Panc1 (cell line): ENCODE measurements around the gene PCDHGA6. TPM values are rescaled to one million over a fixed set of nuclear protein-coding genes. Genes with fewer than 3 reads are reported as not detected.
A peak's percentile ranks its signal among the peaks of the same experiment; 100 is the strongest.

Experiments used
- ATAC-seq: fragments of 200-7000 bp; cut with Tn5 transposase; 2 replicates; pipeline ENCODE4 v1.9.1; 2020; ENCODE audit warnings: mild to moderate bottlenecking, moderate library complexity
- BruUV-seq: library from RNA; stranded (reverse); fragments of 400-500 nt; replicated peaks from 2 replicates; lab custom pipeline; 2021; lab: Mats Ljungman, UMichigan
- CTCF ChIA-PET: fragments of 300-600 bp; sonication (Branson Sonifier 250); formaldehyde crosslinking; loops from one replicate; lab custom pipeline; 2022; ENCODE audit warnings: antibody characterized with exemption; lab: Charles Lee
- POLR2A ChIA-PET: fragments of 300-600 bp; sonication (Branson Sonifier 250); formaldehyde crosslinking; loops from one replicate; lab custom pipeline; 2022; ENCODE audit warnings: antibody characterized with exemption; lab: Charles Lee
- DNase-seq: peaks from one replicate; pipeline ENCODE4 v3.0.0-alpha.2; 2010; ENCODE audit warnings: low read depth, low spot score
- H3K27ac ChIP-seq: 2 replicates; pipeline ENCODE4 v1.5.1; 2011; ENCODE audit warnings: mild to moderate bottlenecking, low read length, inconsistent platforms
- H3K27me3 ChIP-seq: fragments of 200-500 bp; sonication (Bioruptor generic); 2 replicates; pipeline ENCODE4 v1.6.0; 2014; ENCODE audit warnings: low read length, inconsistent platforms; ENCODE audit not compliant: control insufficient read depth, insufficient read depth
- H3K36me3 ChIP-seq: fragments of 200-500 bp; sonication (Bioruptor generic); 2 replicates; pipeline ENCODE4 v1.5.1; 2014; ENCODE audit warnings: inconsistent platforms, mild to moderate bottlenecking, low read length, moderate library complexity; ENCODE audit not compliant: control insufficient read depth, insufficient read depth
- H3K4me1 ChIP-seq: 2 replicates; pipeline ENCODE4 v1.5.1; 2011; ENCODE audit warnings: inconsistent platforms, mild to moderate bottlenecking, low read length, moderate library complexity; ENCODE audit not compliant: control insufficient read depth, insufficient read depth
- H3K4me3 ChIP-seq, 2 experiments: 2 replicates each; pipeline ENCODE4 v1.5.1; 2011 to 2012; ENCODE audit warnings: low read depth in 2 of 2, low read length in 2 of 2, mild to moderate bottlenecking in 2 of 2, inconsistent platforms in 1 of 2, moderate library complexity in 1 of 2
- H3K9me3 ChIP-seq: fragments of 200-500 bp; sonication (Bioruptor generic); 2 replicates; pipeline ENCODE4 v1.5.1; 2014; ENCODE audit warnings: low read depth, mild to moderate bottlenecking, inconsistent platforms, low read length, moderate library complexity; ENCODE audit not compliant: control insufficient read depth, insufficient read depth
- CTCF ChIP-seq: fragments of 450-650 bp; IDR thresholded peaks from 2 replicates; pipeline ENCODE4 v1.5.1; 2017; ENCODE audit warnings: mild to moderate bottlenecking
- POLR2AphosphoS5 ChIP-seq: IDR thresholded peaks from 2 replicates; pipeline ENCODE4 v1.6.1; 2012; ENCODE audit warnings: mild to moderate bottlenecking, low read depth, low read length, moderate library complexity
- REST ChIP-seq, 2 experiments: IDR thresholded peaks; 2 replicates each; pipeline ENCODE4 v1.6.1; 2011 to 2012; ENCODE audit warnings: low read depth in 2 of 2, control low read depth in 1 of 2, low read length in 1 of 2, mild to moderate bottlenecking in 1 of 2, moderate library complexity in 1 of 2; ENCODE audit not compliant: insufficient read depth in 1 of 2
- SIN3A ChIP-seq: IDR thresholded peaks from 2 replicates; pipeline ENCODE4 v1.6.1; 2012; ENCODE audit warnings: low read depth, mild to moderate bottlenecking, low read length, moderate library complexity, borderline replicate concordance; ENCODE audit not compliant: insufficient read depth
- TCF7L2 ChIP-seq: IDR thresholded peaks from 2 replicates; pipeline ENCODE4 v1.6.1; 2011; ENCODE audit warnings: mild to moderate bottlenecking, low read depth, low read length, inconsistent platforms
- in situ Hi-C: cut with HindIII; loops from 2 replicates; pipeline ENCODE4 v1.10.0; 2016; ENCODE audit warnings: low sequenced_read_pairs, low pct_unique_long_range_greater_than_20kb
- intact Hi-C: fragments of 100-400 bp; cut with micrococcal nuclease; formaldehyde crosslinking; loops from one replicate; pipeline ENCODE4 v1.10.0; 2022; ENCODE audit not compliant: unreplicated experiment
- total RNA-seq: library from RNA; stranded (reverse); gene quantifications from one replicate; pipeline ENCODE4 v1.2.1, GENCODE V29; 2021; ENCODE audit not compliant: unreplicated experiment

PCDHGA6 gene
- total RNA-seq, 1 experiment from 2014 or later, result 0.59 TPM

GRCh38 chr5:141420855-141421488 is 47.3 kb downstream of the PCDHGA6 start, which contains the start of gene PCDHGA11:
TSS of gene PCDHGA11 (plus strand) at chr5:141421051. CDS start at chr5:141421228, 177 bp downstream.
- no peak within 1 kb of the TSS for H3K4me3 ChIP-seq
- no peak within 1 kb of the TSS for H3K27ac ChIP-seq
- no peaks in the 10 kb centered on the region for H3K36me3 ChIP-seq
- CTCF ChIA-PET, result interaction anchor here (0.6 to 1.0 kb wide), 3 partner anchors 59 to 143 kb away, joined by 3 to 6 read pairs (median 6); no protein-coding TSS in a partner anchor
- POLR2A ChIA-PET, result no interaction called here
- H3K27me3 ChIP-seq, result no peaks in the 10 kb centered on the region
- DNase-seq, result no peak
- no TSS peak for BruUV-seq
- H3K9me3 ChIP-seq, result peaks cover 14% of the 10 kb centered on the region; the same call in 1 of the 2 replicates
- intact Hi-C loops, result no loop called here
- no peak for ATAC-seq
- TF ChIP-seq TCF7L2 (no peak), REST (IDR thresholded peaks at IDR 0.05; ENCODE audit: insufficient read depth in 1 of 2, low read depth in 2 of 2, low read length in 1 of 2) (no peak), SIN3A (no peak), POLR2AphosphoS5 (no peak), CTCF (peak; percentile 60)
- in situ Hi-C loops, result no loop called here
- no peaks in the 10 kb centered on the region; the same call in 1 of the 2 replicates for H3K4me1 ChIP-seq

- H3K27me3 ChIP-seq, result no peaks in the 10 kb centered on the region
- H3K36me3 ChIP-seq, result no peaks in the 10 kb centered on the region
- no peaks in the 10 kb centered on the region; the same call in 1 of the 2 replicates for H3K4me1 ChIP-seq
- in situ Hi-C loops, result no loop called here
- POLR2A ChIA-PET, result no interaction called here
- CTCF ChIA-PET, result interaction anchor here (0.6 to 0.8 kb wide), 2 partner anchors 59 to 136 kb away, joined by 3 to 6 read pairs; no protein-coding TSS in a partner anchor
- intact Hi-C loops, result no loop called here
- TF ChIP-seq SIN3A (no peak), TCF7L2 (no peak), REST (IDR thresholded peaks at IDR 0.05; ENCODE audit: insufficient read depth in 1 of 2, low read depth in 2 of 2, low read length in 1 of 2) (no peak), CTCF (no peak), POLR2AphosphoS5 (no peak)
- no peak overlapping the region for H3K4me3 ChIP-seq
- ATAC-seq, result no peak
- peaks cover 15% of the 10 kb centered on the region; the same call in 1 of the 2 replicates for H3K9me3 ChIP-seq
- no peak for DNase-seq
- BruUV-seq, result no TSS peak
- no peak overlapping the region for H3K27ac ChIP-seq
Observed at GRCh38 chr5:141421489-141421855, 47.8 kb downstream of the PCDHGA6 start.
